ACC112 (cell line): ENCODE results near the gene CLDN1.
A peak's percentile ranks its signal among the peaks of the same experiment; 100 is the strongest.

Experiments used
- H2AFZ ChIP-seq: fragments of 200-600 bp; sonication (generic); one replicate; pipeline ENCODE4 v1.6.0; 2017; ENCODE audit warnings: antibody characterized with exemption, low read length; ENCODE audit not compliant: unreplicated experiment
- H3K27ac ChIP-seq: fragments of 200-600 bp; sonication (generic); 2 replicates; pipeline ENCODE4 v1.5.1; 2014; ENCODE audit warnings: low read depth, mild to moderate bottlenecking, antibody characterized with exemption, low read length, moderate library complexity
- H3K27me3 ChIP-seq: fragments of 200-600 bp; sonication (generic); 2 replicates; pipeline ENCODE4 v1.6.1; 2014; ENCODE audit warnings: mild to moderate bottlenecking, antibody characterized with exemption, low read length, moderate library complexity, mixed read lengths; ENCODE audit not compliant: insufficient read depth
- H3K36me3 ChIP-seq: fragments of 200-600 bp; sonication (generic); 2 replicates; pipeline ENCODE4 v1.6.1; 2016; ENCODE audit warnings: mild to moderate bottlenecking, antibody characterized with exemption, low read length, moderate library complexity, mixed read lengths; ENCODE audit not compliant: insufficient read depth
- H3K4me1 ChIP-seq: fragments of 200-600 bp; sonication (generic); one replicate; pipeline ENCODE4 v1.6.1; 2016; ENCODE audit warnings: low read length, mixed read lengths; ENCODE audit not compliant: insufficient read depth, unreplicated experiment, control insufficient read depth
- H3K4me3 ChIP-seq: fragments of 200-600 bp; sonication (generic); 2 replicates; pipeline ENCODE4 v1.5.1; 2014; ENCODE audit warnings: mild to moderate bottlenecking, low read depth, low read length
- H3K79me2 ChIP-seq: fragments of 200-600 bp; sonication (generic); one replicate; pipeline ENCODE4 v1.6.0; 2016; ENCODE audit warnings: low read length; ENCODE audit not compliant: control insufficient read depth, unreplicated experiment, insufficient read depth

The CLDN1 gene

GRCh38 chr3:190314741-190315140 lies 7.5 kb downstream of the CLDN1 start:
- Histone ChIP-seq H2AFZ (no peak overlapping the region), H3K4me1 (no peaks in the 10 kb centered on the region), H3K79me2 (no peaks in the 10 kb centered on the region), H3K36me3 (no peaks in the 10 kb centered on the region), H3K27me3 (no peaks in the 10 kb centered on the region), H3K4me3 (no peak overlapping the region), H3K27ac (no peak overlapping the region)

GRCh38 chr3:190309414-190309813 lies 12.8 kb downstream of the CLDN1 start:
- Histone ChIP-seq H3K4me1 (peaks cover 9% of the 10 kb centered on the region), H3K27ac (no peak overlapping the region), H3K4me3 (no peak overlapping the region), H3K79me2 (no peaks in the 10 kb centered on the region), H3K27me3 (no peaks in the 10 kb centered on the region), H2AFZ (no peak overlapping the region), H3K36me3 (no peaks in the 10 kb centered on the region)

DNA sequence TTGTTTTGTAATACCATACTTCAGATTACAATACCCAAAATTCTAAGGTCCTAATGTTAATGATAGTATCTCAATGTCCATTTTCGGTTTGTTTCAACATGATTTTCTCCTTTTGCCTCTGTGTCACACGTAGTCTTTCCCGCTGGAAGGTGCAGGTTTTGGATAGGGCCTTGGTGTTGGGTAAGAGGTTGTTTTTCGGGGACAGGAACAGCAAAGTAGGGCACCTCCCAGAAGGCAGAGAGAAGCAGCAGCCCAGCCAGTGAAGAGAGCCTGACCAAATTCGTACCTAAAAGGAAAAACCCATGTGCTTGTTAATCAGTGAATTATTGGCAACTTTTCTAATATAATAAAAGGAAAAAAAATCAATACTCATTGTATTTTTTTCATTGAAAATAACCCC lies 14.1 kb downstream of the CLDN1 start:
- no peak overlapping the region for H3K4me3 ChIP-seq
- no peaks in the 10 kb centered on the region for H3K79me2 ChIP-seq
- no peaks in the 10 kb centered on the region for H3K36me3 ChIP-seq
- H2AFZ ChIP-seq: no peak overlapping the region
- no peak overlapping the region for H3K27ac ChIP-seq
- peaks cover 16% of the 10 kb centered on the region for H3K4me1 ChIP-seq
- H3K27me3 ChIP-seq: no peaks in the 10 kb centered on the region

DNA sequence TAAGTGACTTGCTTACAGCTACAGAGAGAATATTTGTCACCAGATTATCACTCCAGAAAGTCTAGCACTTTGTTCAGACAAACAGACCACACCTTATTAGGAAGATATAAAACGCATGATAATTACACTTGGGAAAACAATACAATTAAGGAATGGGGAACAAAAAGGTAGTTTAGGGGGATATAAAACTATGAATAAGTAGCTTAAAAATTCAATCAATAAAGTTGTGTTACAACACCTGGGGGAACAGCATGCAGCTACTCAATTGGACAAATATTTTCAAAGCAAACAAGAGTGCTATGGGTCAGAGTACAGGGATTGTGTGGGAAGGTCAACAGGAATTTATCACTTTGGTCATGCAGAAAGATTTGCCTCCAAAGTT lies 15.1 kb downstream of the CLDN1 start:
- no peaks in the 10 kb centered on the region for H3K27me3 ChIP-seq
- no peak overlapping the region for H2AFZ ChIP-seq
- no peaks in the 10 kb centered on the region for H3K36me3 ChIP-seq
- no peaks in the 10 kb centered on the region for H3K79me2 ChIP-seq
- no peak overlapping the region for H3K4me3 ChIP-seq
- H3K4me1 ChIP-seq: peaks cover 22% of the 10 kb centered on the region
- no peak overlapping the region for H3K27ac ChIP-seq

GRCh38 chr3:190306513-190307163 lies 15.6 kb downstream of the CLDN1 start:
- no peak overlapping the region for H3K27ac ChIP-seq
- no peaks in the 10 kb centered on the region for H3K27me3 ChIP-seq
- H3K79me2 ChIP-seq: no peaks in the 10 kb centered on the region
- no peaks in the 10 kb centered on the region for H3K36me3 ChIP-seq
- H3K4me3 ChIP-seq: no peak overlapping the region
- H3K4me1 ChIP-seq: peaks cover 27% of the 10 kb centered on the region
- peak overlapping the region; percentile 8 for H2AFZ ChIP-seq

- no peak overlapping the region for H2AFZ ChIP-seq
- no peak overlapping the region for H3K4me3 ChIP-seq
- H3K36me3 ChIP-seq: no peaks in the 10 kb centered on the region
- H3K4me1 ChIP-seq: peaks cover 29% of the 10 kb centered on the region
- H3K27me3 ChIP-seq: no peaks in the 10 kb centered on the region
- no peaks in the 10 kb centered on the region for H3K79me2 ChIP-seq
- H3K27ac ChIP-seq: peak overlapping the region; percentile 17; the same call in 1 of the 2 replicates
These were observed 16.2 kb downstream of the CLDN1 start for GRCh38 chr3:190306026-190306425.

DNA sequence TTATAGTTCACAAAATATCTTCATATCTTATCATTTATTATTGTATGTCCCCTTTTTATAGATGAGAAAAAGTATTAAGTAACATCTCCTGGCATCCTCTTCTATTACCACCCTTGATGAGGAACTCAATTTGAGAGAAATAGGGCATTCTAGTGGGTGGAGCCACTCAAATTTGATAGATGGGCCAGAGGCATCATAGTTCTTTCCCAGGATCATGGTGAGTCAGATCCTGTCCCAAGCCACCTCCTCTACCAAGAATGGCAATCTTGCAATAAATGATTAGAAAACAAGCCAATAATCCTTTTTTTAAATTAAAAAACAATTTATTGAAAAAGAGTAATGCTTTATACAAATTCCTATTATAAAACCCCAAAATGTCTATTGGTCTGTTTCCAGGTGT lies 16.8 kb downstream of the CLDN1 start:
- Histone ChIP-seq H3K4me3 (no peak overlapping the region), H3K36me3 (no peaks in the 10 kb centered on the region), H2AFZ (no peak overlapping the region), H3K27me3 (no peaks in the 10 kb centered on the region), H3K79me2 (no peaks in the 10 kb centered on the region), H3K27ac (peak overlapping the region; percentile 17; the same call in 1 of the 2 replicates), H3K4me1 (peaks cover 29% of the 10 kb centered on the region)

GRCh38 chr3:190303884-190304283 lies 18.4 kb downstream of the CLDN1 start:
- H3K27ac ChIP-seq: no peak overlapping the region

GRCh38 chr3:190302212-190302867 lies 19.9 kb downstream of the CLDN1 start:
- Histone ChIP-seq H3K79me2 (no peaks in the 10 kb centered on the region), H3K36me3 (no peaks in the 10 kb centered on the region), H3K4me3 (no peak overlapping the region), H3K4me1 (peaks cover 29% of the 10 kb centered on the region), H3K27ac (no peak overlapping the region), H2AFZ (peak overlapping the region; percentile 57), H3K27me3 (no peaks in the 10 kb centered on the region)

More at GRCh38 chr3:190303884-190304283, 18.4 kb downstream of the CLDN1 start:
- Histone ChIP-seq H3K79me2 (no peaks in the 10 kb centered on the region), H2AFZ (no peak overlapping the region), H3K27me3 (no peaks in the 10 kb centered on the region), H3K4me1 (peaks cover 29% of the 10 kb centered on the region), H3K4me3 (no peak overlapping the region), H3K36me3 (no peaks in the 10 kb centered on the region)

- peak overlapping the region; percentile 57 for H2AFZ ChIP-seq
- H3K4me3 ChIP-seq: no peak overlapping the region
- no peaks in the 10 kb centered on the region for H3K79me2 ChIP-seq
- no peaks in the 10 kb centered on the region for H3K36me3 ChIP-seq
- peaks cover 29% of the 10 kb centered on the region for H3K4me1 ChIP-seq
- H3K27ac ChIP-seq: no peak overlapping the region
- no peaks in the 10 kb centered on the region for H3K27me3 ChIP-seq
These were observed 20.7 kb downstream of the CLDN1 start for GRCh38 chr3:190301591-190301990.

DNA sequence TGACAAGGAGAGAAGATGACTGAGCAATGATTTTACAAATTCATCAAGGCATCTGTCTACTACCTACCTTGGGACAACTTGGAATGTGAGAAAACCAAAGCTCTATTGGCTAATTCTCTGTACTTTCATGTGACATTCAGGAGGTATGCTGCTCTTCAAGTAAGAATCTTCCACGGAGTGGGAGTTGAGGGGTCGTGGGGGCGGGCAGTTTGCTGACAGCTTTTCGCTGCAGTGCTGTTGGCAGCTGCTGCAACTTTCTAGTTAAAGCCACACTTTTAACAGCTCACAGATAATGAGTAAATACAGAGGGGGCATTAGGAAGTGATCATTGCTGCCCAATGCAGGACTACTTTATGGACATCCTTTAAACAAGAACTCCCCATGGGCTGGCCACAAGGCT lies 22.3 kb downstream of the CLDN1 start:
- H3K27ac ChIP-seq: no peak overlapping the region
- H3K4me3 ChIP-seq: no peak overlapping the region
- peaks cover 20% of the 10 kb centered on the region for H3K4me1 ChIP-seq
- H3K27me3 ChIP-seq: no peaks in the 10 kb centered on the region
- H3K36me3 ChIP-seq: no peaks in the 10 kb centered on the region
- no peaks in the 10 kb centered on the region for H3K79me2 ChIP-seq
- H2AFZ ChIP-seq: no peak overlapping the region
